ENCODE measurements around the gene ABCC1. TPM values are rescaled to one million over a fixed set of nuclear protein-coding genes. Genes with fewer than 3 reads are reported as not detected.
"Not testable (repeated sequence)": the region's sequence is repeated elsewhere in the genome, so short reads cannot be mapped to it uniquely, and the experiment has no call there.

The ABCC1 gene
- total RNA-seq, 1 donor from 2014 or later = 34.2 TPM

- intact Hi-C loops (cut with DNase I); DNase-seq (ENCODE audit: low spot score); ATAC-seq: not testable (repeated sequence)
Measured at GRCh38 chr16:15982194-15982915, 32.9 kb downstream of the ABCC1 start.

GRCh38 chr16:15983898-15984297 lies 34.5 kb downstream of the ABCC1 start:
- intact Hi-C loops (cut with DNase I) = no loop called here
- ATAC-seq (peak; percentile 25), DNase-seq (ENCODE audit: low spot score) (no peak)

GRCh38 chr16:15985144-15985543 lies 35.7 kb downstream of the ABCC1 start:
- ATAC-seq = no peak
- intact Hi-C loops (cut with DNase I) = no loop called here

GRCh38 chr16:15986261-15986660 lies 36.8 kb downstream of the ABCC1 start:
- ATAC-seq (no peak), DNase-seq (ENCODE audit: low spot score) (no peak)
- intact Hi-C loops (cut with DNase I) = no loop called here

More at GRCh38 chr16:15985144-15985543, 35.7 kb downstream of the ABCC1 start:
- no peak for DNase-seq (ENCODE audit: low spot score)

DNA sequence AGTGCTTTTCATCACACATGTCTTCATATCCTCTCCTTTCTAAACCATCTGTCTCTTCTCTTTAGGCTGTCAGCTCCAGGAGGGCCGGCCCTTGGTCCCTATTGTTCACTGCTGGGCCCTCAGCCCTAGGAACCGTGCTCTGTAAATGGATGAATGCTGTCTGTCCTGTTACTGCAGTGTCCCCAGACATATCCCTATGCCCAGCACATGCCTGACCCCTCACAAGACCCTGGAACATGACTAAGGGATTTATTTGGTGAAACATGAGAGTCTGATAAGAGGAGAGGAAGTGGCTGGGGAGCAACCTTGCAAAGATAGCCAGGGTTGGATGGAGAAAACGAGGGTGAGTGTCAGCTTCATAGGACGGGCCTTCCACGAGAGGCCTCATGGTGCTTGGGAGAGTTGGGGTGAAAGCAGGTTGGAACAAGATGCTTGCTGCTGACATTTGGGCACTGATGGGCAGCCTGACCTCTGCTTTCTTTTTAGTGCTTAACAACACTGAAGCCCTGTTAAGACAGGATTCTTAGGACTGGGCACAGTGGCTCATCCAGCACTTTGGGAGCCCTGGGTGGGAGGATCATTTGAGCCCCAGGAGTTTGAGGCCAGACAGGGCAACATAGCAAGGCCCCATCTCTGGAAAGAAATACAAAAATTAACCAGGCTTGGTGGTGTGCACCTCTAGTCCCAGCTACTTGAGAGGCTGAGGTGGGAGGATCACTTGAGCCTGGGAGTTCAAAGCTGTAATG lies 39.0 kb downstream of the ABCC1 start:
- DNase-seq (ENCODE audit: low spot score) (no peak), ATAC-seq (peak; percentile 31)
- intact Hi-C loops (cut with DNase I) = no loop called here

GRCh38 chr16:15990902-15991301 lies 41.5 kb downstream of the ABCC1 start:
- intact Hi-C loops (cut with DNase I) = no loop called here
- ATAC-seq (no peak), DNase-seq (ENCODE audit: low spot score) (no peak)

GRCh38 chr16:15993128-15993527 lies 43.7 kb downstream of the ABCC1 start:
- no peak for ATAC-seq
- DNase-seq (ENCODE audit: low spot score) = no peak
- intact Hi-C loops (cut with DNase I) = no loop called here

GRCh38 chr16:15993541-15993940 lies 44.1 kb downstream of the ABCC1 start:
- intact Hi-C loops (cut with DNase I) = no loop called here
- ATAC-seq (no peak), DNase-seq (ENCODE audit: low spot score) (no peak)

- peak; percentile 82 for ATAC-seq
- intact Hi-C loops (cut with DNase I) = no loop called here
- no peak for DNase-seq (ENCODE audit: low spot score)
Measured at GRCh38 chr16:15993946-15994665, 44.7 kb downstream of the ABCC1 start.

- ATAC-seq = peak; percentile 59
- intact Hi-C loops (cut with DNase I) = no loop called here
- peak; percentile 74 for DNase-seq (ENCODE audit: low spot score)
Measured at GRCh38 chr16:15996432-15997109, 47.2 kb downstream of the ABCC1 start.

DNA sequence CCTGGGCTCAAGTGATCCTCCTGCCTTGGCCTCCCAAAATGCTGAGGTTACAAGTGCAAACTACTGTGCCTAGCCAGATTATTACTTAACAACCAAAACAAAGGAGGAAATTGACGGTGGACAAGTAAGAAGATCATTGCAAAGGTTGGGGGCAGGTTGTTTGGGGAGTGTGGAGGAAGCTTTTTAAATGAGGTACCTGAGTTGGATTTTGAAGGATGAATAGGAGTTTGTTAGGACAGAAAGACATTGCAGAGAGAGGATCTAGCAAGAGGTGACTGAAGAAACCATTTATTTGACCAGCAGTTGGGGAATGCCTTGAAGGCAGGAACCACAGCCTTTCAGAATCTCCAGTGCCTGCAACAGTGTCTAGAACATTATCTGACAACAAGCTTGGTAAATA lies 51.3 kb downstream of the ABCC1 start:
- ATAC-seq (no peak), DNase-seq (ENCODE audit: low spot score) (no peak)
- intact Hi-C loops (cut with DNase I) = no loop called here

DNA sequence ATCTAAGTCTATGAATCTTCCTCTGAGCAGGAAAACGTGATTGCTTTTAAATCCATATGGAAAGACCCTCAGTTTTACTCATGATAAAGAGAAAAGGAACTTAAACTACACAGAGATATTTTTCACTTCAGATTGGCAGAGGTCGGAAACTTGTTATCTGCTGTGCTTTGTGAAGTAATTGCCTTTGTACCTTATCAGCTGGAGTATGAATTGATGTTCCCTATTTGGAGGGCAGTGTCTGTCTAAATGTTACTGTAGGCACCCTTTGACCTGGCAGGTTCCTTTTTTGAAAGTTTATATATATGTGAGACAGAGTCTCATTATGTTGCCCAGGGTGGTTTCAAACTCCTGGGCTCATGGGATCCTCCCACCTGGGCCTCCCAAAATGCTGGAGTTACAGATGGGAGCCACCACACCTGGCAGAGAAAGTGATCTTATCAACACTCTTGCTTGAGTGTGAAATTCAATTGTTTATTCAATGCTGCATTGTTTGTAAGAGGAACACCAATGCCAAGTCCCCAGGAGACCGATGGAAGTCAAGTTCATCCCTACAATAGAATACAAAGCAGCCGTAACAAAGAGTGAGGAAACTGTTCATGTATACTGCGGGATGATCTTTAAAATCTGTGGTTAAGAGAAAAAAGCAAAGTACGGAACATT lies 52.3 kb downstream of the ABCC1 start:
- DNase-seq (ENCODE audit: low spot score) (no peak), ATAC-seq (no peak)
- intact Hi-C loops (cut with DNase I) = no loop called here

GRCh38 chr16:16003719-16004313 lies 54.4 kb downstream of the ABCC1 start:
- no peak for ATAC-seq
- intact Hi-C loops (cut with DNase I) = no loop called here
- no peak for DNase-seq (ENCODE audit: low spot score)

DNA sequence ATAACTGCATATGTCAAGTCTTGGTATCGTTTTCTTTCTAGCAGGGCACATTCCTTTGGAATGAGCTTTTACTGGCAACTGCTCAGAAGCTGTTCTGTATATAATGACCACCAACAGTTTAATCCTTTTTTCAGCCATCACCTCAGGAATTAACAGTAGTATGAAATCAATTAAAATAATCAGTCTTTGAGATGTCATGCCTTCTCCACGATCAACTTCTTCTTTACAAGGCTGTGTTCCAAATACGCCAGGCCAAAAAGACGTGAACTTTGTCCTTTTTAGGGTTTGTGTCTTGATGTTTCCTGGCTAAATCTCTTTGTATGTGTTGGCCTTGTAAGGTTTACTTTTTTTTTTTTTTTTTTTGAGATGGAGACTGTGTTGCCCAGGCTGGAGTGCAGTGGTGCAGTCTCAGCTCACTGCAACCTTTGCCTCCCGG lies 54.9 kb downstream of the ABCC1 start:
- intact Hi-C loops (cut with DNase I) = no loop called here
- DNase-seq (ENCODE audit: low spot score) (no peak), ATAC-seq (no peak)

- ATAC-seq = no peak
- DNase-seq (ENCODE audit: low spot score) = no peak
- intact Hi-C loops (cut with DNase I) = no loop called here
Measured at GRCh38 chr16:16005721-16006120, 56.3 kb downstream of the ABCC1 start.

- ATAC-seq = no peak
- intact Hi-C loops (cut with DNase I) = no loop called here
- DNase-seq (ENCODE audit: low spot score) = no peak
Measured at GRCh38 chr16:16006650-16007049, 57.2 kb downstream of the ABCC1 start.

DNA sequence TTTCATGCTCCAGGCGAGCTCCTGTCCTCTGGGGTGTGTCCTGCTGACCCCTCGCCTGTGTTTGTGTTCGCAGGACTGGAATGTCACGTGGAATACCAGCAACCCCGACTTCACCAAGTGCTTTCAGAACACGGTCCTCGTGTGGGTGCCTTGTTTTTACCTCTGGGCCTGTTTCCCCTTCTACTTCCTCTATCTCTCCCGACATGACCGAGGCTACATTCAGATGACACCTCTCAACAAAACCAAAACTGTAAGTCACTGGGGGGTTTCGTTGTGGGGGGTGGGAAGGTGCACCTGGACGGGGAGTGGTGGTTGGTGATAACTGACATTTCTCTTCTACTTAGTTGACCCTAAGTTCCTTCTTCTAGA lies 58.3 kb downstream of the ABCC1 start:
- intact Hi-C loops (cut with DNase I) = no loop called here
- no peak for ATAC-seq
- DNase-seq (ENCODE audit: low spot score) = no peak

GRCh38 chr16:16008666-16009065 lies 59.2 kb downstream of the ABCC1 start:
- DNase-seq (ENCODE audit: low spot score) (no peak), ATAC-seq (no peak)
- intact Hi-C loops (cut with DNase I) = no loop called here

GRCh38 chr16:16009401-16009800 lies 60.0 kb downstream of the ABCC1 start:
- ATAC-seq (no peak), DNase-seq (ENCODE audit: low spot score) (no peak)
- intact Hi-C loops (cut with DNase I) = no loop called here
